ENCODE data around the gene RNF223.

The RNF223 gene

DNA sequence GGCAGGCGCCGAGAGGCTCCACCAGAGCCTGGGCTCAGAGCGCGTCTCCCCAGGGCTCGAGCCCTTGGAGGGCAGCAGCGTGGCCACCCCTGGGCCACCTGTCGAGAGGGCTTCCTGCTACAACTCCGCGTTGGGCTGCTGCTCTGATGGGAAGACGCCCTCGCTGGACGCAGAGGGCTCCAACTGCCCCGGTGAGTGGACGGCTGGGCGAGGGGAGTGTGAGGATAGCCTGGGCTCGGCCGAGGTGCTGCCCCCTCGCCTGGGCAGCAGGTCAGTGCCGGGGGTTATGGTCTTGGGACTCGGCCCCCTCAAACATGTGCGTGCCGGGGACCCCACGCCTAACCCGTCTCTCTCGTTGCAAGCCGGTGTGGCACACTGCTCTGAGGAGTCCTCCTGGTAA lies 27.3 kb downstream of the RNF223 start:
- CTCF ChIA-PET: no interaction called here

DNA sequence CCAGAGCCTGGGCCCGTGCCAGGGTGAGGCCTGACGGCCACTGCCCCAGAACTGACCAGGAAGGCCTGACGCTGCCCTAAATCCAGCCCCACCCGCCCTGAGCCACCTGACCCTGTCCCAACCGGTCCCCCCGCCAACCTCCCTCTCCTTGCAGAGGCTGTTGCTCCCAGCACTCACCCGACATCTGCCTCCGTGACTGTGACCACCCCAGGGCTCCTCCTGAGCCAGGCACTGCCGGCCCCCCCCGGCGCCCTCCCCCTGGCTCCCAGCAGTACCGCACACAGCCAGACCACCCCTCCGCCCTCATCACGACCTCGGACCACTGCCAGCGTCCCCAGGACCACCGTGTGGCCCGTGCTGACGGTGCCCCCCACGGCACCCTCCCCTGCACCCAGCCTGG lies 27.9 kb downstream of the RNF223 start:
- POLR2A ChIA-PET: no interaction called here
- CTCF ChIA-PET: no interaction called here
- TF ChIP-seq FOXM1 (IDR thresholded peaks at IDR 0.05; ENCODE audit: borderline replicate concordance) (no peak), SUZ12 (IDR thresholded peaks at IDR 0.05) (no peak), LEF1 (IDR thresholded peaks at IDR 0.05; ENCODE audit: borderline replicate concordance) (no peak), CTBP1 (IDR thresholded peaks at IDR 0.05; ENCODE audit: borderline replicate concordance) (no peak)
- DNase-seq (ENCODE audit: extremely low spot score): no peak

More for the DNA sequence above, 27.3 kb downstream of the RNF223 start:
- TF ChIP-seq SP1 (IDR thresholded peaks at IDR 0.05) (no peak), TARDBP (IDR thresholded peaks at IDR 0.05) (no peak), L3MBTL2 (conservative IDR thresholded peaks at IDR 0.05) (no peak), HDGF (IDR thresholded peaks at IDR 0.05; ENCODE audit: borderline replicate concordance) (no peak), NFRKB (IDR thresholded peaks at IDR 0.05) (no peak), FOXK2 (IDR thresholded peaks at IDR 0.05) (no peak), LEF1 (IDR thresholded peaks at IDR 0.05; ENCODE audit: borderline replicate concordance) (no peak), FOXM1 (IDR thresholded peaks at IDR 0.05; ENCODE audit: borderline replicate concordance) (no peak), FOXA1 (IDR thresholded peaks at IDR 0.05) (no peak)
- TF ChIP-seq, protein P1, sequence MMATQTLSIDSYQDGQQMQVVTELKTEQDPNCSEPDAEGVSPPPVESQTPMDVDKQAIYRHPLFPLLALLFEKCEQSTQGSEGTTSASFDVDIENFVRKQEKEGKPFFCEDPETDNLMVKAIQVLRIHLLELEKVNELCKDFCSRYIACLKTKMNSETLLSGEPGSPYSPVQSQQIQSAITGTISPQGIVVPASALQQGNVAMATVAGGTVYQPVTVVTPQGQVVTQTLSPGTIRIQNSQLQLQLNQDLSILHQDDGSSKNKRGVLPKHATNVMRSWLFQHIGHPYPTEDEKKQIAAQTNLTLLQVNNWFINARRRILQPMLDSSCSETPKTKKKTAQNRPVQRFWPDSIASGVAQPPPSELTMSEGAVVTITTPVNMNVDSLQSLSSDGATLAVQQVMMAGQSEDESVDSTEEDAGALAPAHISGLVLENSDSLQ (IDR thresholded peaks at IDR 0.05): no peak
- DNase-seq (ENCODE audit: extremely low spot score): no peak
- POLR2A ChIA-PET: no interaction called here

DNA sequence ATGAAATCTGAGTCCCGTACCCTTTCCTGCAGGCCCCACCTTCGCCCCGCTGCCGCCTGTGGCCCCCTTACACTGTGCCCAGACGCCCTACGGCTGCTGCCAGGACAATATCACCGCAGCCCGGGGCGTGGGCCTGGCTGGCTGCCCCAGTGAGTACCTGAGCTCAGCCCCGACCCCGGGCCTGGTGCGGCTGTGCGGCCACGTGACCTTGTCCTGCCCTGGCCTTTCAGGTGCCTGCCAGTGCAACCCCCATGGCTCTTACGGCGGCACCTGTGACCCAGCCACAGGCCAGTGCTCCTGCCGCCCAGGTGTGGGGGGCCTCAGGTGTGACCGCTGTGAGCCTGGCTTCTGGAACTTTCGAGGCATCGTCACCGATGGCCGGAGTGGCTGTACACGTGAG lies 29.0 kb downstream of the RNF223 start:
- no peak for DNase-seq (ENCODE audit: extremely low spot score)
- ChIA-PET CTCF (no interaction called here), POLR2A (no interaction called here)
- TF ChIP-seq BHLHE40 (IDR thresholded peaks at IDR 0.05; ENCODE audit: borderline replicate concordance) (no peak), FOXA1 (IDR thresholded peaks at IDR 0.05) (no peak), NFRKB (IDR thresholded peaks at IDR 0.05) (no peak), L3MBTL2 (conservative IDR thresholded peaks at IDR 0.05) (no peak), SUZ12 (IDR thresholded peaks at IDR 0.05) (no peak), HDGF (IDR thresholded peaks at IDR 0.05; ENCODE audit: borderline replicate concordance) (no peak), ARNT (IDR thresholded peaks at IDR 0.05) (no peak), ZNF384 (IDR thresholded peaks at IDR 0.05) (no peak), TARDBP (IDR thresholded peaks at IDR 0.05) (no peak), ELF4 (IDR thresholded peaks at IDR 0.05) (no peak), LEF1 (IDR thresholded peaks at IDR 0.05; ENCODE audit: borderline replicate concordance) (no peak), CTBP1 (IDR thresholded peaks at IDR 0.05; ENCODE audit: borderline replicate concordance) (no peak), FOXK2 (IDR thresholded peaks at IDR 0.05) (no peak), FOXM1 (IDR thresholded peaks at IDR 0.05; ENCODE audit: borderline replicate concordance) (no peak), SP1 (IDR thresholded peaks at IDR 0.05) (no peak)
- TF ChIP-seq, protein P1 (IDR thresholded peaks at IDR 0.05): no peak

DNA sequence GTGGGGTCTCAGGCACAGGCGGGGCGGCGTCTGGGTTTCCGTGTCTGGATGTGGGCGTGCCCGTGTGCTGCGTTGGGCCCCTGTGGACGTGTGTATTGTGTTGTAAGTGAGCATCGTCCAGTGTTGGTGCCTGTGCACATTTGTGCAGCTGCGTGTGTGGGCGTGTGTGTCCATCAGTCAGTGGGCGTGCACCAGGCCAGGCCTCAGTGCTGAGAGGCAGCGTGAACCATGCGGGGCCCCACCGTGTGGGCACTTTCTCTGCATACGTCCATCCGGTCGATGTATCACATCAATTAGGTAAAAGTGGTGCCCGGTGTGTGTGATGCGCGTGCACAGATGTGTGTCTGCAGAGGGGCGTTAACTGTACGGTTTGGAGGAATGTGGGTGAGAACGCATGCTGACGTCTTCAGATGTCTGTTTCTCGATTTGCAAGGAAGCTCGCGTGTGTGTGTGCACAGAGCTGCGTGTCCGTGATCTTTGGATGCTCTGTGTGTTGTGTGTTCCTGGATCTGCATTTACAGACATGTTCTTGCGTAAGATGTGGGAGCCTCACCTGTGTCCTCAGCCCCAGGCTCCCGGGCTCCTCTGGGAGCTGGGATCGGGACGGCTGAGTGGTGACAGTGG lies 29.5 kb downstream of the RNF223 start:
- ChIA-PET CTCF (no interaction called here), POLR2A (no interaction called here)
- no peak for DNase-seq (ENCODE audit: extremely low spot score)
- TF ChIP-seq FOXK2 (IDR thresholded peaks at IDR 0.05) (no peak), HDGF (IDR thresholded peaks at IDR 0.05; ENCODE audit: borderline replicate concordance) (no peak), LEF1 (IDR thresholded peaks at IDR 0.05; ENCODE audit: borderline replicate concordance) (no peak), ELF4 (IDR thresholded peaks at IDR 0.05) (no peak), FOXM1 (IDR thresholded peaks at IDR 0.05; ENCODE audit: borderline replicate concordance) (no peak), NFRKB (IDR thresholded peaks at IDR 0.05) (no peak), ARNT (IDR thresholded peaks at IDR 0.05) (no peak), BHLHE40 (IDR thresholded peaks at IDR 0.05; ENCODE audit: borderline replicate concordance) (no peak), SUZ12 (IDR thresholded peaks at IDR 0.05) (no peak), ZNF384 (IDR thresholded peaks at IDR 0.05) (no peak), L3MBTL2 (conservative IDR thresholded peaks at IDR 0.05) (no peak), FOXA1 (IDR thresholded peaks at IDR 0.05) (no peak), CTBP1 (IDR thresholded peaks at IDR 0.05; ENCODE audit: borderline replicate concordance) (no peak)
- TF ChIP-seq, protein P1 (IDR thresholded peaks at IDR 0.05): no peak

DNA sequence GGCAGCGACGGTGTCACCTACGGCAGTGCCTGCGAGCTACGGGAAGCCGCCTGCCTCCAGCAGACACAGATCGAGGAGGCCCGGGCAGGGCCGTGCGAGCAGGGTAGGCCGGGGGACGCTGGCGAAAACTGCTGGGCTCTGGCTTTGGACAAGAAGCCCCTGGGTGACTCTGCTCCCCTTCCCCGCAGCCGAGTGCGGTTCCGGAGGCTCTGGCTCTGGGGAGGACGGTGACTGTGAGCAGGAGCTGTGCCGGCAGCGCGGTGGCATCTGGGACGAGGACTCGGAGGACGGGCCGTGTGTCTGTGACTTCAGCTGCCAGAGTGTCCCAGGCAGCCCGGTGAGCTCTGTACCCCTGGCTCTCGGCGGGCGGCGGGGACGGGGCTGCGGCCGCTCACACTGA lies 30.2 kb downstream of the RNF223 start:
- DNase-seq (ENCODE audit: extremely low spot score): no peak
- ChIA-PET POLR2A (no interaction called here), CTCF (no interaction called here)
- TF ChIP-seq L3MBTL2 (conservative IDR thresholded peaks at IDR 0.05): no peak
- TF ChIP-seq ZNF384 (IDR thresholded peaks at IDR 0.05): no peak
- no peak for TF ChIP-seq SP1 (IDR thresholded peaks at IDR 0.05)
- no peak for TF ChIP-seq SUZ12 (IDR thresholded peaks at IDR 0.05)
- no peak for TF ChIP-seq FOXM1 (IDR thresholded peaks at IDR 0.05; ENCODE audit: borderline replicate concordance)
- TF ChIP-seq, protein P1 (IDR thresholded peaks at IDR 0.05): no peak
- TF ChIP-seq LEF1 (IDR thresholded peaks at IDR 0.05; ENCODE audit: borderline replicate concordance): no peak
- no peak for TF ChIP-seq BHLHE40 (IDR thresholded peaks at IDR 0.05; ENCODE audit: borderline replicate concordance)
- no peak for TF ChIP-seq ELF4 (IDR thresholded peaks at IDR 0.05)
- TF ChIP-seq HDGF (IDR thresholded peaks at IDR 0.05; ENCODE audit: borderline replicate concordance): no peak
- TF ChIP-seq TARDBP (IDR thresholded peaks at IDR 0.05): no peak
- no peak for TF ChIP-seq CTBP1 (IDR thresholded peaks at IDR 0.05; ENCODE audit: borderline replicate concordance)
- TF ChIP-seq ARNT (IDR thresholded peaks at IDR 0.05): no peak
- TF ChIP-seq FOXK2 (IDR thresholded peaks at IDR 0.05): no peak
- no peak for TF ChIP-seq NFRKB (IDR thresholded peaks at IDR 0.05)

Data from HEK293T (cell line).